Measurements from ENCODE around the gene ELOVL5. TPM values are rescaled to one million over a fixed set of nuclear protein-coding genes. Genes with fewer than 3 reads are reported as not detected.

Gene ELOVL5
- total RNA-seq, 6 experiments from 2014 or later: 82.0 to 104 (median 89.1) TPM

GRCh38 chr6:53301801-53302537 lies 46.8 kb downstream of the ELOVL5 start:
- no peak for TF ChIP-seq CTCF (IDR thresholded peaks at IDR 0.05)
- Mint-ChIP-seq H3K27ac (peak overlapping the region; percentile 97), H3K4me1 (ENCODE audit: low read depth) (peaks cover 84% of the 10 kb centered on the region), H3K4me3 (peak overlapping the region; percentile 77), H3K27me3 (ENCODE audit: insufficient read depth) (no peaks in the 10 kb centered on the region; the same call in 1 of the 2 replicates), H3K36me3 (ENCODE audit: low read depth) (peaks cover 9% of the 10 kb centered on the region), H3K9me3 (no peaks in the 10 kb centered on the region)
- no peak for DNase-seq

- DNase-seq: no peak
- TF ChIP-seq CTCF (IDR thresholded peaks at IDR 0.05): no peak
- peaks cover 9% of the 10 kb centered on the region for H3K36me3 Mint-ChIP-seq (ENCODE audit: low read depth)
- H3K4me3 Mint-ChIP-seq: no peak overlapping the region
- H3K4me1 Mint-ChIP-seq (ENCODE audit: low read depth): peaks cover 80% of the 10 kb centered on the region
- H3K9me3 Mint-ChIP-seq: no peaks in the 10 kb centered on the region
- H3K27me3 Mint-ChIP-seq (ENCODE audit: insufficient read depth): no peaks in the 10 kb centered on the region; the same call in 1 of the 2 replicates
- peak overlapping the region; percentile 97 for H3K27ac Mint-ChIP-seq
These were observed 47.8 kb downstream of the ELOVL5 start for GRCh38 chr6:53300656-53301551.

GRCh38 chr6:53299331-53300005 lies 49.3 kb downstream of the ELOVL5 start:
- no peak for DNase-seq
- peaks cover 87% of the 10 kb centered on the region for H3K4me1 Mint-ChIP-seq (ENCODE audit: low read depth)
- no peak overlapping the region for H3K27ac Mint-ChIP-seq
- TF ChIP-seq CTCF (IDR thresholded peaks at IDR 0.05): no peak
- H3K36me3 Mint-ChIP-seq (ENCODE audit: low read depth): peaks cover 9% of the 10 kb centered on the region
- H3K9me3 Mint-ChIP-seq: no peaks in the 10 kb centered on the region
- no peak overlapping the region for H3K4me3 Mint-ChIP-seq
- H3K27me3 Mint-ChIP-seq (ENCODE audit: insufficient read depth): no peaks in the 10 kb centered on the region; the same call in 1 of the 2 replicates

GRCh38 chr6:53297004-53297403 lies 51.7 kb downstream of the ELOVL5 start:
- no peak overlapping the region for H3K27ac Mint-ChIP-seq
- no peaks in the 10 kb centered on the region for H3K9me3 Mint-ChIP-seq
- no peak overlapping the region for H3K4me3 Mint-ChIP-seq
- peaks cover 69% of the 10 kb centered on the region for H3K4me1 Mint-ChIP-seq (ENCODE audit: low read depth)
- no peak for TF ChIP-seq CTCF (IDR thresholded peaks at IDR 0.05)
- no peak for DNase-seq
- H3K36me3 Mint-ChIP-seq (ENCODE audit: low read depth): peaks cover 13% of the 10 kb centered on the region
- no peaks in the 10 kb centered on the region; the same call in 1 of the 2 replicates for H3K27me3 Mint-ChIP-seq (ENCODE audit: insufficient read depth)

GRCh38 chr6:53295176-53295575 lies 53.6 kb downstream of the ELOVL5 start:
- no peak overlapping the region for H3K27ac Mint-ChIP-seq
- no peaks in the 10 kb centered on the region; the same call in 1 of the 2 replicates for H3K27me3 Mint-ChIP-seq (ENCODE audit: insufficient read depth)
- no peak for DNase-seq
- H3K4me3 Mint-ChIP-seq: no peak overlapping the region
- no peaks in the 10 kb centered on the region for H3K9me3 Mint-ChIP-seq
- H3K36me3 Mint-ChIP-seq (ENCODE audit: low read depth): peaks cover 4% of the 10 kb centered on the region; the same call in 1 of the 2 replicates
- peaks cover 51% of the 10 kb centered on the region for H3K4me1 Mint-ChIP-seq (ENCODE audit: low read depth)
- TF ChIP-seq CTCF (IDR thresholded peaks at IDR 0.05): no peak

Data from HFFc6 (cell line).